Keratinocyte (primary cell): Measurements from ENCODE around the gene TWIST2. TPM values are rescaled to one million over a fixed set of nuclear protein-coding genes. Genes with fewer than 3 reads are reported as not detected.

Source experiments
- DNase-seq: peaks from one replicate; pipeline ENCODE4 v3.0.0-alpha.2; 2011; ENCODE audit warnings: low read depth, missing footprints, low spot score
- FAIRE-seq: peaks from 2 replicates; lab custom pipeline; 2011; peaks lifted over from hg19 to GRCh38; lab: Jason Lieb, UNC
- H2AFZ ChIP-seq: 2 replicates; pipeline ENCODE4 v1.6.0; 2012; ENCODE audit warnings: low read length, control low read depth, inconsistent platforms; ENCODE audit not compliant: control insufficient read depth
- H3K27ac ChIP-seq: 2 replicates; pipeline ENCODE4 v1.5.1; 2011; ENCODE audit warnings: low read length; ENCODE audit not compliant: control insufficient read depth, insufficient read depth
- H3K27me3 ChIP-seq: 3 replicates; pipeline ENCODE4 v1.6.0; 2011; ENCODE audit warnings: low read length; ENCODE audit not compliant: control insufficient read depth, insufficient read depth; ENCODE audit errors: extremely low read depth
- H3K36me3 ChIP-seq, 2 experiments: 2 replicates in 1 of 2; 3 replicates in 1 of 2; pipeline ENCODE4 v1.5.1; 2011; ENCODE audit warnings: low read length in 2 of 2, mild to moderate bottlenecking in 1 of 2; ENCODE audit not compliant: control insufficient read depth in 2 of 2, insufficient read depth in 2 of 2; ENCODE audit errors: extremely low read depth in 1 of 2
- H3K4me1 ChIP-seq: 3 replicates; pipeline ENCODE4 v1.5.1; 2011; ENCODE audit warnings: low read length; ENCODE audit not compliant: control insufficient read depth, insufficient read depth; ENCODE audit errors: extremely low read depth
- H3K4me2 ChIP-seq: 3 replicates; pipeline ENCODE4 v1.6.0; 2011; ENCODE audit warnings: low read depth, low read length; ENCODE audit not compliant: control insufficient read depth, insufficient read depth; ENCODE audit errors: extremely low read depth
- H3K4me3 ChIP-seq, 3 experiments: fragments of 200-600 bp in 1 of 3; sonication (generic) in 1 of 3; 2 replicates in 2 of 3; 3 replicates in 1 of 3; pipeline ENCODE4 v1.5.1; 2011 to 2016; ENCODE audit warnings: low read length in 3 of 3, mild to moderate bottlenecking in 3 of 3, control low read depth in 2 of 3, inconsistent platforms in 1 of 3, low read depth in 1 of 3, mixed read lengths in 1 of 3, mixed run types in 1 of 3, moderate library complexity in 1 of 3; ENCODE audit not compliant: control insufficient read depth in 2 of 3, insufficient read depth in 2 of 3; ENCODE audit errors: extremely low read depth in 1 of 3
- H3K79me2 ChIP-seq: 2 replicates; pipeline ENCODE4 v1.6.0; 2012; ENCODE audit warnings: low read length; ENCODE audit not compliant: control insufficient read depth, insufficient read depth
- H3K9ac ChIP-seq: 3 replicates; pipeline ENCODE4 v1.6.0; 2011; ENCODE audit warnings: low read length; ENCODE audit not compliant: control insufficient read depth, insufficient read depth; ENCODE audit errors: extremely low read depth
- H3K9me1 ChIP-seq: 3 replicates; pipeline ENCODE4 v1.6.0; 2011; ENCODE audit warnings: low read length; ENCODE audit not compliant: control insufficient read depth, insufficient read depth; ENCODE audit errors: extremely low read depth
- H3K9me3 ChIP-seq: 2 replicates; pipeline ENCODE4 v1.5.1; 2012; ENCODE audit warnings: low read depth, low read length; ENCODE audit not compliant: control insufficient read depth
- H4K20me1 ChIP-seq: 3 replicates; pipeline ENCODE4 v1.6.0; 2011; ENCODE audit warnings: low read length; ENCODE audit not compliant: control insufficient read depth, insufficient read depth; ENCODE audit errors: extremely low read depth
- CTCF ChIP-seq, 3 experiments: IDR thresholded peaks in 1 of 3; conservative IDR thresholded peaks in 1 of 3; optimal IDR thresholded peaks in 1 of 3; 2 replicates in 2 of 3; 3 replicates in 1 of 3; pipeline versions ENCODE3 to v1.5.1; 2011; ENCODE audit warnings: low read length in 3 of 3, mild to moderate bottlenecking in 3 of 3, moderate library complexity in 2 of 3, control low read depth in 1 of 3, inconsistent platforms in 1 of 3; ENCODE audit not compliant: insufficient read depth in 2 of 3; ENCODE audit errors: extremely low read depth in 1 of 3
- EZH2 ChIP-seq: IDR thresholded peaks from one replicate; pipeline ENCODE4 v1.6.1; 2012; ENCODE audit warnings: inconsistent platforms, mild to moderate bottlenecking, low read length, moderate library complexity
- dilution Hi-C: fragments of 300-500 bp; cut with MboI; formaldehyde crosslinking; loops from one replicate; pipeline ENCODE4 v1.7.0; 2020; ENCODE audit warnings: low sequenced_read_pairs; ENCODE audit not compliant: extremely low pct_ligation_motif_present
- polyA plus RNA-seq, 5 experiments: library from polyadenylated mRNA; depleted of rRNA in 3 of 5; stranded (reverse) in 3 of 5; stranded (forward) in 1 of 5; unstranded in 1 of 5; fragments of >200 nt; gene quantifications; 1 replicate in 1 of 5; 2 replicates in 3 of 5; 3 replicates in 1 of 5; pipeline versions ENCODE4 v1.2.1 to v1.2.3, GENCODE V29; 2011 to 2012; ENCODE audit warnings: missing spikeins in 2 of 5, low read depth in 1 of 5, low replicate concordance in 1 of 5

The TWIST2 gene
- polyA plus RNA-seq, 1 donor (not counting 4 experiments of a cell fraction or from before 2014, with no cell fraction given): 5.5 TPM

DNA sequence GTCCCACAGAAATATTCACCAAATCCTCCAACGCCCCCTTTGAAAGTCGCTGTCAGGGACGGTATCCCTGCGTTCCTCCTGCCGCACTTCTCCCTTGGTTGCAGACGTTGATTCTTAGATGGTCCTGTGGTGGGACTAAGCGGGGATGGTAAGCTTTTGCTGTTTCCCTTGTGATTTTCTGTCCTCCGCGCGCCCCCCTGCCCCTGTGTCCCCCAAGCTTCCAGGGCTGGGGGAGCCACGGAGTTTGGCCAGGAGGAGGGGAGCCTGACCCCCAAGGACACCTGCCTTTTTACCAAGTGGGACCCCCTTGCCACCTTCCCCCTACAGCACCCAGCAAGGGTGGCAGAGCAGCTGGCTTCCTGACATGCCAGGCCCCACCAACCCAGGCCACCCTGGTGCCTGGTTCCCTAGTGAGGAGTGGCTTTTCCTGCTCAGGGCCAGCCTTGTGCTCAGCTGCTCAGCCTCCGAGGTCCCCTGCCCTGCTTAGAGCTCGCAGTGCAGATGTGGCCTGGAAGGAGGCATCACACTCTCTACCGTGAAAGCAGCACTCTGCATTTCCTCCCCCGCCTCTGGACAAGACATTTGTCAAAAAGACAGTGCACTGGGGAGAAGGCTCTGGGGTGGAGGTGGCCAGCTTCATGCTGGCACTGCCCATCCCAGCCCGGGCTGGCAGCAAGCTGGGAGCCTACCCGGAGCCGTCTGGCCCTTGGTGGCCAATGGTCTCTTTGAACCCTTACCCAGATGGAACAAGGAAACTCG is 49.4 kb downstream of the TWIST2 start:
- H4K20me1 ChIP-seq: no peaks in the 10 kb centered on the region
- H3K27ac ChIP-seq: no peak overlapping the region
- H3K79me2 ChIP-seq: no peaks in the 10 kb centered on the region
- H3K9me1 ChIP-seq: no peaks in the 10 kb centered on the region
- dilution Hi-C loops: no loop called here
- no peaks in the 10 kb centered on the region for H3K36me3 ChIP-seq
- no peaks in the 10 kb centered on the region for H3K4me1 ChIP-seq
- no peak overlapping the region for H2AFZ ChIP-seq
- no peak overlapping the region for H3K9ac ChIP-seq
- DNase-seq (no peak), FAIRE-seq (no peak)
- TF ChIP-seq CTCF (optimal IDR thresholded peaks at IDR 0.05 in 1 of 3, IDR thresholded peaks at IDR 0.05 in 1 of 3, conservative IDR thresholded peaks at IDR 0.05 in 1 of 3; ENCODE audit: extremely low read depth in 1 of 3, insufficient read depth in 2 of 3, low read length in 3 of 3) (no peak), EZH2 (no peak)
- H3K4me3 ChIP-seq: no peak overlapping the region
- no peaks in the 10 kb centered on the region for H3K9me3 ChIP-seq
- H3K27me3 ChIP-seq: peaks cover 5% of the 10 kb centered on the region
- no peak overlapping the region for H3K4me2 ChIP-seq

DNA sequence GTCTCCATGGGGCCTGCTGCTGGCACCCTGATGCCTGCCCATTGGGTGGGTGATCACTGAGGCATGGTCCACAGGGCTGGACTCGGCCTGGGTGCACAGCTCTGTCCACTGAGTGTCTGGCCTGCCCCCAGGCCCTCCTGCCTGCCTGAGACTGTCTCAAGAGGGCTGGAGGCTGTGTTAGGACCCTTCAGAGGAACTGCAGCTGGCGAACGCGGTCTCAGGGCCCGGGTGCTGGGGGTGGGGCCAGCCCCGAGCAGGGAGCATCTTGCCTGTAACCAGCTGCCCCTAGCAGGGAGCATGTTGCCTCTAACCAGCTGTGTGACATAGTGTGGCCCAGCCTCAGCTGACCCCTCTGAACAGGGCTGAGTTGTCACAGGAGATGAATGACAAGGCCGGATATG is 50.0 kb downstream of the TWIST2 start:
- no peaks in the 10 kb centered on the region for H3K36me3 ChIP-seq
- TF ChIP-seq CTCF (optimal IDR thresholded peaks at IDR 0.05 in 1 of 3, IDR thresholded peaks at IDR 0.05 in 1 of 3, conservative IDR thresholded peaks at IDR 0.05 in 1 of 3; ENCODE audit: extremely low read depth in 1 of 3, insufficient read depth in 2 of 3, low read length in 3 of 3) (no peak), EZH2 (no peak)
- peaks cover 5% of the 10 kb centered on the region for H3K27me3 ChIP-seq
- dilution Hi-C loops: no loop called here
- H3K9me1 ChIP-seq: no peaks in the 10 kb centered on the region
- H3K9ac ChIP-seq: no peak overlapping the region
- no peaks in the 10 kb centered on the region for H3K4me1 ChIP-seq
- no peak overlapping the region for H3K4me2 ChIP-seq
- H2AFZ ChIP-seq: no peak overlapping the region
- no peaks in the 10 kb centered on the region for H4K20me1 ChIP-seq
- H3K9me3 ChIP-seq: no peaks in the 10 kb centered on the region
- no peak overlapping the region for H3K4me3 ChIP-seq
- FAIRE-seq (no peak), DNase-seq (no peak)
- H3K27ac ChIP-seq: no peak overlapping the region
- H3K79me2 ChIP-seq: no peaks in the 10 kb centered on the region
